Erythroblast (primary cell): ENCODE results near the gene STEAP1B.

ENCODE experiments used
- GATA1 ChIP-seq: IDR thresholded peaks from 2 replicates; pipeline ENCODE4 v1.6.1; 2011; ENCODE audit warnings: low read depth, mild to moderate bottlenecking, control low read depth, low read length, moderate library complexity
- POLR2A ChIP-seq: IDR thresholded peaks from 2 replicates; pipeline ENCODE4 v1.6.1; 2011; ENCODE audit warnings: mild to moderate bottlenecking, low read length

GRCh38 chr7:22543169-22543568, 43.2 kb upstream of the STEAP1B start:
- TF ChIP-seq POLR2A (no peak), GATA1 (no peak)
